Measurements from ENCODE around the gene PDE6H.

The PDE6H gene

GRCh38 chr12:15004421-15004820 is 31.6 kb downstream of the PDE6H start:
- DNase-seq (ENCODE audit: low spot score) = no peak

- DNase-seq (ENCODE audit: low spot score) = no peak
These were observed 32.2 kb downstream of the PDE6H start for GRCh38 chr12:15005064-15005463.

GRCh38 chr12:15007551-15007950 is 34.7 kb downstream of the PDE6H start:
- no peak for DNase-seq (ENCODE audit: low spot score)

DNA sequence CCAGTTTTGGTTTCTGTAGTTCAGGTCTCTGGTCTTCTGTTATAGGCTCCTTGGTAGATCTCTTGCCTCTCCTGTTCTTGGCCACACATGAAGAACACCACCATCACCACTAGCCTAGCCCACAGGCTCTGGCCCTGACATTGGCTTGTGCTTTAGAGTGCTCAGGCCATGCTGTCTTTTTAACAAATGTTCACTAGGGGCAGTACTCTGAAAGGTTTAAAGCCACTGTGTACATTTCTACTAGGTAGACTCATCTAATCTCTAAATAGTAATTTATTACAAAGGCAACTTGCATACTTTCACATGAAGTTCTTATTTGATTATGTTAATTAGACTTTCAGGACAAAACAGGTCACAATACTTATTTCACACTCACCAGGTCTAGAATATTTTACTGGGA is 38.3 kb downstream of the PDE6H start:
- no peak for DNase-seq (ENCODE audit: low spot score)

DNA sequence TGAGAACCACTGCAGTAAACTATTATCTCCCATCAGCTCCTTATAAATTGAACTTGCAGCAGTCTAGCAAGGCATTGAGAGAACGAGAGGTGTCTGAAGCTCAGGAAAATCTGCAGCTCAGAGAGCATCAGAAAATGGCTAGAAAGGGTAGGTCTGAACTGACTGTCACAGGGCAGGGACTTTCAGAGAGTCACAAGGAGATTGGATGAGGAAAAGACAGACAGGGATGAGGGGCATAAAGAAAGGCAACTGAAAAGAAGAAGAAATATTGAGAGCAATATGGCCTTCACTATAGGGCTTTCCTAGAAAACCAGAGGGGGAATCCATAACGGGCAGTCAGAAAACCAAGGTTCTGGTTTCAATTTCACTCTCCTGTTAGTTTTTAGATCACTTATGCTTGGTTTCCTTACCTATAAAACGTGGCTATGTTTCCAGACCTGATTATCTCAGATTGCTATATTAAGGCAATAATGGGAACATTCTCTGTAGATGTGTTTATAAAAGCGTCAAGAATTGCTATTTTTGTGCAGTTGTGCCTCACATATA is 40.9 kb downstream of the PDE6H start:
- DNase-seq (ENCODE audit: low spot score) = no peak

DNA sequence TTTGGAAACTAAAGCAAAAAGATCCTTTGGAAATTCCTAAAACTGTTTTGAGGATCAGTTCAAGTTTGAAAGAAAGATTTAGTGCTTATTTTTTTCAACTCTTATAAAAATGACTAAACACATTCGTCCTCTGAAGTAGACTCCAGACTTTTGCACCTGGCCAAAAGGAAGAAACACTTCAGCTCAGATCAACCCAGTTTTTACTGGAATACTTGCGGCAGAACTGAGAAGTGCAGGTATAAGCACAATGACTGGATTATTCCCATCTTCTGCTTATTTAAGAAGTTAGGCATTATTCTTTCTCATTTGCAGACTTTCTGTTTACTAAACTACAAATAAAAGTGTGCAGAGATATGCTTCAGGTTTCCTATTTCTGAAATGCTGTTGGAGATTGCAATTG is 41.9 kb downstream of the PDE6H start:
- DNase-seq (ENCODE audit: low spot score) = no peak

- no peak for DNase-seq (ENCODE audit: low spot score)
These were observed 42.3 kb downstream of the PDE6H start for GRCh38 chr12:15015121-15015520.

GRCh38 chr12:15020156-15020555 is 47.3 kb downstream of the PDE6H start:
- DNase-seq (ENCODE audit: low spot score) = no peak

All from kidney capillary endothelial cell (primary cell).